ENCODE measurements around the gene FAM13A.
A peak's percentile ranks its signal among the peaks of the same experiment; 100 is the strongest.

The FAM13A gene

GRCh38 chr4:88828842-88829571 lies 228.0 kb downstream of the FAM13A start:
- no peak for DNase-seq

DNA sequence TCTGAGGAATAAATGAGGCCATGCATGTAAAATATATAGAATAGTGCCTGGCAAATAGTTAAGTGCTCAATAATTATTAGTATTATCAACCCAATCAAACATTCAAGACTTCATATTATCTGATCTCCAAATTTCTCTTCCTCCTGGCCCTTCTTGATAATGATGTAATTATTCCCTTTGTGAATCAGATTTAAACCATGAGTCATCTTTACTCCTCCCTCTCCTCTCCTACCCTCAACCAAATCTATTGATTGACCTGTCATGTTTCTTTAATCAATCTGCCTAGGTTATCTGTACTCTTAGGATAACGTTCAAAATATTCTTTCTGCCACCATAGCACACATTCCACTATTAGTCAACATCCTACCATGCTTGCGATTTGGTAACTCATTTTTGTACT lies 229.5 kb downstream of the FAM13A start:
- DNase-seq = no peak

- DNase-seq = no peak
Observed at GRCh38 chr4:88826771-88827170, 230.2 kb downstream of the FAM13A start.

- no peak for DNase-seq
Observed at GRCh38 chr4:88825931-88826330, 231.1 kb downstream of the FAM13A start.

- DNase-seq = peak; percentile 37
Observed at GRCh38 chr4:88823058-88823919, 233.7 kb downstream of the FAM13A start.

GRCh38 chr4:88822034-88822789 lies 234.8 kb downstream of the FAM13A start:
- no peak for DNase-seq

DNA sequence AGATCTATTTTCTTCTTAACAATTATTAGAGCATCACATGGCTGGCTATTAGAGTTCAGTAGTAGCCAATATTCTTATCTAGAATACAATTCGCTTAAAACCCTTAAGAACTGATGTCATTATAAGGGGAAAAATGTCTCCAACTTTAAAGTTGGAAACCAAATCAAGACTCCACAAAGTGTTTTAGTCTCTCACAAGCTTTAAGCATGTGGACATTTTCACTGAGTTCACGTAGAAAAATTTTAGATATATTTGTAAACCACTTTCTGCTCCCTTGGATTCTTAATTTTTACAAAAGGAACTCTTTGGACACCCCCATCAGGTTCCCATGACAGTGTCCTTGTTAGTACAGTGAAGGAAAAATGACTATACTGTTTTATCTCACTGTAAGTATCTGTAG lies 235.5 kb downstream of the FAM13A start:
- no peak for DNase-seq

- no peak for DNase-seq
Observed at GRCh38 chr4:88820698-88821415, 236.1 kb downstream of the FAM13A start.

DNA sequence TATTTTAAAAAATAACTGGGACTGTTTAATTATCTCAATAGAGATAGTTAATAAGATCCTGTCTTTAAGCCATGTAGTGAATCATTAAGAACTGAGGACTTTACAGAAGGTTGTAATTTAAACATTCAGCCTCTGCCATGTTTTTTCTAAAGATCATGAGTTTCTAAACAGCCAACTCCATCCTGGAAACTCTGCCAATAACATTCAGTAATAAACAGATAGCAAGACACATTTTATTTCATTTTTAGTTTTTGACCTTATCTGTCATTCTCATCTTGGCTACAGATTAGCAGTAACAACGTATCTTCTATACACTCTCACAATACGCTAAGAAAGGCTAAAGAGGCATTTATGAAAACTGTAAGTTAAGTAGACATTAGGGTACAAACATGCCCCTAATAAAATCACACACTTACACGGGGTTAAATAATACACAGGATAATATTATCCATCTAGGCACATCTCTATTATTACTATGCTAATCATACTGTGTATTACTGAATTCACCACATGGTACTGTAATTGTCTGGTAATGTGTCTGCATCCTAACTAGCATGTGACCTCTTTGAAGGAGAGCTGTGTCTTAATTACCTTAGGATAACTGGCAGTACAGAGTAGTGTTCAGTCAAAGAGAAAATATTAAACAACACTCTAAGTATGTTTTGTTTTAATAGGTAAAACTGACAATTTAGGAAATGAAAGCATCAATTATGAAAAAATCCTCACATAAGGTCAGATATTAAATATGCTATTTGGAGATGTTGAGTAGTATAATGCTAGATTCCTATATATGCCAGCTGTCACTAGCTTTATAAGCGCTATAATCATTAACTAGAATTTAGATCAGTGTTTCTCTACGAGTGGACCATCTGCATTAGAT lies 236.9 kb downstream of the FAM13A start:
- DNase-seq = no peak

GRCh38 chr4:88818631-88819470 lies 238.1 kb downstream of the FAM13A start:
- peak; percentile 34 for DNase-seq

- DNase-seq = no peak
Observed at GRCh38 chr4:88817740-88818139, 239.2 kb downstream of the FAM13A start.

DNA sequence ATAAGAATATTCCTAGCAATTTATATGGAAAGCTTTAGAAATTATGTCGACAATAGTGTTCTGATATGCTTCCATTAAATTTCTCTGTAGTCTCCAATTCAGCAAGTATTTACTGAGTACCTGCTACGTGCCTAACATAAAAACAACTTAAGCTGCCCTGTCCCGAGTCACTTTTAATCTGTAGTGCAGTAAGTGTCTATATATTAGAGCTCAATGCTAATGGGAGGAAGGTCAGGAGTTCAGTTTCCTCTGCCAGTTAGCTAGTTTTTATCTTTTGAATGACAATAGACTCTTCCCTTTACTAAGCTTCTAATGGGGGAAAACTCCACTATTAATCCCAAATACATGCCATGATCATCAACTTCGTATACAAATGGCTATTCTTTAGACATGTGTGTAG lies 240.6 kb downstream of the FAM13A start:
- DNase-seq = no peak

DNA sequence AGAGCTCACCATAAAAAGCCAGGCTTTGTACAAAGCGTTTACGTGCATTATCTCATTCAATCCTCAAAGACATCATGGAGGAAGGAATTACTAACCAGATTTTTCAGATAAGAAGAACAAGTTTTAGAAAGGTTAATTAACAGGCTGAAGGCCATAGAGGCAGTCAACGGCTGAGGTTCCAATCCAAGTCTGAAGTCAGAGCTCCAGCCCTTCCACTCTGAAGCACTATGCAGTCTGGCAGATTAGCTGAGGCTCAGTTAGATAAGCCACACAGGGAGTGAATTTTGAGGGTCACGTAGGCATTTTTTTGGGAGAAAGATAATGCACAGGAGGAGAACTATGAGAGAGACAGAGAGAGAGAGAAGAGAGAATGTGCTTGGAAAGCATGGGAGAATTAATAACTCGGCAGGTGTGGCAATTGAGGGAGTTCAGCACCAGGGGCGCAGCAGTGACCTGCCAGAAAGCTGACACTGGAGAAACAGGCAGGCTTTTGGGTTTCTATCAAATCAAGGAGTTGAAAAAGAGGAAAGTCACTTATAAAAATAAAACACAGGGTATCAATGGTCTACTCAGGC lies 242.9 kb downstream of the FAM13A start:
- no peak for DNase-seq

DNA sequence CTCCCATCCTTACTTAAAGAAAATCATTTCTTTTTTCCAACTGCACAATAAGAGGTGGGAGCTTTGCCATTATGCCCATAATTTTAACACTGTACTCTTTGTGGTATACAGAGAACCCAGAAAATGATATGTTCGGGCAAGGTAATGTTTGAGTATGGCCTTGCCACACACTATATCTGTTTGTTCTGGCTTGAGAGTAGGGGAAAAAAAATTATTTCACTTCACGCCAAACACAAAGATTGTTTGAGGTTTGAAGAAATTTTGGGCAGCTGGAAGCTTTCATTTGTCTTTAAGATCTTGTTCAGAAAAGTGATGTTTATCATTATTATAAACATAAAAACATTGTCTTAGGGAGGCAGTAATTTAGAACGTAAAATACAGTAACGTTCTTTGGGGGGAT lies 244.0 kb downstream of the FAM13A start:
- no peak for DNase-seq

- DNase-seq = no peak
Observed at GRCh38 chr4:88812420-88812819, 244.6 kb downstream of the FAM13A start.

- no peak for DNase-seq
Observed at GRCh38 chr4:88811904-88812303, 245.1 kb downstream of the FAM13A start.

DNA sequence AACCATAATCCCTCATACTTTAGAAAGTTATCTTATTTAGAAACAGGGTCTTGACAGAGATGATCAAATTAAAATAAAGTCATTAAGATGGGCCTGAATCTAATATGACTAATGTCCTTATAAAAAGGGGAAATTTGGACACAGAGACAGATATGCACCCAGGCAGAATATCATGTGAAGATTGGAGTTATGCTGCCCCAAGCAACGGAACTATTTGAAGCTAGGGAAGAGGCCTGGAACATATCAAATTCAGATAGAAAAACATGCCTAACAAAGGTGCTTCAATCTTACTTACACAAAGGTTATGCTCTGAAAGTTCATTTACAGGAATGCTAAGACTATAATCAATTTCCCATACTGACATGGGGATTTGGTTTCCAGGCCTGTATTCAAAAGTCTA lies 246.7 kb downstream of the FAM13A start:
- no peak for DNase-seq

DNA sequence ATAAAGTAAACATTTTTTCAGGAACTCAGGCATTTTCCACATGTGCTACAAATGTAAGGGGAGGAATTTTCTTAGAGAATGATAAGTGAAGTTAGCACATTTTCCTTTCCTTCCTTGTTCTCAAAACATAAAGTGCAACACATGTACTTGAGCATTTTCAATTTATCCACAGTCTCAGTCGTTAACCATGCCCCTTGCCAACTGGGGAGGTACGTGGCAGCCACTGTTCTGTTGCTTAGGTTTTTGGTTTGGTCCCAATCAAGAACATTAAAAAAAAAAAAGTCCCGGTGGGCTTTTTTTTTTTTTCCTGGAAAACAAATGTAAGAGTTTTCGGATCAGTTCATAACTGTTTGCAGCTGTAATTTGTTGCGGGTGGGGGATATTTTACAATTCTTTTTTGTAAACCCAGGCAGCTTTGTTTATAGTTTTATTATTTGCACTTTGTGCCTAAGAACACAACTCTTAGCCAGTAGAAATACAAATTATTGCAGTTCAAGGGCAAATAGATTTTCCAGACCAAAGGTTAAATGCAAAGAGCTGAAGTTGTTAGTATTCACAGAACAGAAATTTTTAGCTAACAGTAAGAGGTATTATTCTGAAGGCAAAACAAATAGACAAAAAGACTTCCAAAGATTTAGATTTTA lies 247.3 kb downstream of the FAM13A start:
- no peak for DNase-seq

GRCh38 chr4:88809101-88809500 lies 247.9 kb downstream of the FAM13A start:
- DNase-seq = no peak

GRCh38 chr4:88807499-88807898 lies 249.5 kb downstream of the FAM13A start:
- no peak for DNase-seq
